NCI-H748 treated with DMSO at 0.1 percent for 48 hours (cell line): ENCODE data around the gene KIDINS220.

Experiments used
- DNase-seq: peaks from one replicate; lab custom pipeline; 2025; lab: John Stamatoyannopoulos, UW

Gene KIDINS220

DNA sequence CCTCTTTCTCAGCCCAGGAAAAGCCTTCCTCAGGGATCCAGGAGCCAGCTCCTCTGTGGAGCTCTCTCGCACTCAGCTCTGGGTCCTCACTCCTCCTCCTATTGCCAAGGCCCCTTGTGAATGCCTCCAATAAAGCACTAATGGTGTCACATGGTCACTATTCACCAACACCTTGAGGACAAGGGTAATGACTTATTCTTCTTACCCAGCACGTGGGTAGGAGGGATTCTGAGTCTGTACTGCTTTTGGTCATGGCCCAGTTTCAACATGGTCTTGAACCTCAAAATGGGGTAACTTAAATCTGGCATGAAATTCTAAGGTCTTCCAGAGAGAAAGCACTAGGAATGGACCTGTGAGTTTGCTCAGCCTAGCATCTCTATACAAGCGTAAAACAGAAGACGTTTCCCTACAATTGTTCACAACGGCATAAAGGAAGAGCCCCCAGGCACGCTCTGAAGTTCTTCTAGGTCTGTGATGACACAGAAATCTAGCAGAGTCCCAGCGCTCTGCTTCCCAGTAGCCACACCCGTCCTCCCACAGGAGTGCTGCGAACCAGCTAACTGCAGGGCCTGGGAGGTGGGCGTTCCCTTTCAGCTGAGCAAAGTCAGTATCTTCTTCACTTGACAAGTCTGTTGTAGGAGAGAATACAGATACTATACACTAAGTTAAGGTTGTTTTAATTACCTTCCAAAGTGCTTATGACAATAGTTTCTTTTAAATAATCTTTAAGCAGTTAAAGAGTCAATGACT, 14.6 kb upstream of the KIDINS220 start:
- DNase-seq, result no peak

DNA sequence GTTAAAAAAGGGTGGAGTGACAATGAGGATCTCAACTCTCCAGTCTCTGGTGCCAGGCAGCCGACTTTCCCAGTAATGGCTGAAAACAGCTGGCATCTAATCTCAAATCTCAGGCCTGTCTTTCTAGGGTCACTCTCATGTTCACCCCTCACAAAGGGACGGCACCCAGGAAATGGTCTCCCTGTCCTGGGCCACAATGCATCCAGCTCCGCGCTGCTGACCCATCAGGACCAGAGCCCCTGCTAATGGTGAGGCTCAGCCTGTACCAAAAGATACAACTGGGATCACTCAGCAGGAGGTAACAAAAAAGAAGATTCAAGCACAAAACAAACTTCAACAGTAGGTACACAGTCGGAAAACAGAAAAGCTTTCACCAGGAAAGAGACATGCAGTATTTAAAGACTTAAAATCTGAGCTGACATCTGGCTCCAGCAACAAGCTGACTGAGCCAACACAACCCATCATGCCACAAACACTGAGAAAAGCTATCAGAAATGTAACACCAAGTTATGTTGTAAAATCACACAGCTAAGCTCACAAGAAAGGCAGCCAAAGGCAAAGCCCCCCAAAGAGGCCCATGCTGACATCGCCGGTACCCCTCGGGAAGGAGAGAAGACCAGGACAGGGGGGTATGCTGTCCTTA, 13.6 kb upstream of the KIDINS220 start:
- no peak for DNase-seq

- DNase-seq, result no peak
Observed at GRCh38 chr2:8849327-8849726, 11.9 kb upstream of the KIDINS220 start.

GRCh38 chr2:8848328-8849100, 11.1 kb upstream of the KIDINS220 start:
- DNase-seq, result no peak

DNA sequence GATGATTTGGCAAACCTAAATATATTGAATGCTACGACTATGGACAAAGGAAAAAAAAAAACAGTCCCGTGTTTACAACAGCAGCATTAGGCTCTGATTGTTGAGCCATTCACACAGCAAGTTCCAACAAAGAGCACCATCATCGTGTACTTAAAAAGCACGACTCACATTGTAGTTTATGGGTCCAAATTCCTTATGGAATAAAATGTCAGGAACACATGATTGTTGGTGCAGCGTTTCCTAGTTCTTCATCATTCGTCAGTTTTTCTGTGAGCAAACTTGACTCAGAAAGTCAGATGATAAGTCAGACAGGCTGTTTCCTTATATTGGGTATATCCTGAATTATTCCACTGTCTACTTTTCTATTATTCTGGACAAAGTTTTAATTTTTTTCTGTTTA, 10.0 kb upstream of the KIDINS220 start:
- no peak for DNase-seq

DNA sequence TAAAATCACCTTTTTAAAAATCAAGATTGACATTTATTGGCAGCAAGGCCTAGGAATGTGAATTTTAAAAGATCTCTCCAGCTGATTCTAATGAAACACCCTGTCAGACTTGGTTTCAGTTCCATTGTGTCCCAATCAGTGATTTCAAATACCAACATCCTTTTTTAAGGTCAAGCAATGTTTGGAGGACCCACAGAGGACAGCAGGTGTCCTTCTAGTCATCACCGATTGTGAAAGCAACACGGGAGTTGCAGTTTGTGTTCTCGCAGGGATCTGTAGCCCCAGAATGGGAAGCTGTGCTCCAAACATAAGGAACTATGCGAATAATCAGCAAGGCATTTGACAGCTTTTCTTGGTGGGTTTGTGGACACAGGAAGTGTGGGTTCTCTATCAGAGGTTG, 4.5 kb upstream of the KIDINS220 start:
- no peak for DNase-seq

GRCh38 chr2:8840475-8841091, 3.2 kb upstream of the KIDINS220 start:
- no peak for DNase-seq

DNA sequence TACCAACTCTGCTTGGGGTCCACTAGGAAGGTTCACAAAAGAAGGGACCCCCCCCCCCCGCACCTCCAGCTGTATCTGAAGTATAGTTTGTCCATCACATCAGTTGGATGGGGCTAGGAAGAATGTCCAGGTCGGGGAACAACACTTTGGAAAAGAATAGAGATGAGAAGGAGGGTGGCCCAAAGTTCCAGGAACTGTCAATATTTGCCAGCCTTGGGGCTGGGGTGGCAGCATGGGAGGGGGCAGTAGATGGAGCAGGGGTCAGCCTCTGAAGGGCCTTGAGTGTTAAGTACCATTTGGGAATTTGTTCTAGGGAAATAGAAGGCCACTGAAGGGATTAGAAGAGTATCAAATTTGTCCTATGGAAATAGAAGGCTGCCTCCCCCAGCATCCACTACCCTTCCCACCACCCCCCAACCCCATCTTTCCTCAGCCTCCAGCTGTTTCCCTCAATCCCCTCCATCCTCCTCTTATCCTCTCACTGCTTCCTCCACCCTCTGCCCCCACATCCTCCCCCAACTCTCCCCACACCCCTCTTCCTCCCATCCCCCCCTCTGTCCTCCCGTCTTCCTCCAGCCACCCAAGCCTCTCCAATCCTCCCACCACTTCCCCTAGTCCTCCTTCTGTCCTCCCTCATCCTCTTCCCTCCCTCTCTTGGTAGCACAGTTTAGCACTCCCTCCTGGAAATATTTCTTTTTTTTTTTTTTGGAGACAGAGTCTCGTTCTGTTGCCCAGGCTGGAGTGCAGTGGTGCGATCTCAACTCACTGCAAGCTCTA, 2.0 kb upstream of the KIDINS220 start:
- no peak for DNase-seq

- no peak for DNase-seq
Observed at GRCh38 chr2:8837795-8838140, 355 bp upstream of the KIDINS220 start.

DNA sequence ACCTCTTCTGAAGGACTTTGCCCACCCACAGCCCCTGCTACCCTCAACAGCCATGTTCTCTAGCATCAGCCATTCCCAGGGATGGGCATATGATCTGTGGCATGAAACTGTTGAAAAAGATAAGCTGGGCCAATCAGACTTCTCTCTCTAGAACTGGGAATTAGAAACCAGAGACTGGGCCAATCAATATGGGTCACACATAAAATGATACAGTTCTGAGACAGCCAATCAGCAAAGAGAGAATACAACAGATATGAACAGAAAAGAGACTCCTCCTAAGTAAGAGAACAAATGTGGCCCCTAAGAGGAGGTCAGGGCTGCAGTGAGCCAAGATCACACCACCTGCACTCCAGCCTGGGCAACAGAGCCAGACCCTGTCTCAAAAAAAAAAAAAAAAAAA, 2.1 kb downstream of the KIDINS220 start:
- no peak for DNase-seq

GRCh38 chr2:8833853-8834252, 3.6 kb downstream of the KIDINS220 start:
- DNase-seq, result no peak

- no peak for DNase-seq
Observed at GRCh38 chr2:8831516-8831915, 5.9 kb downstream of the KIDINS220 start.

DNA sequence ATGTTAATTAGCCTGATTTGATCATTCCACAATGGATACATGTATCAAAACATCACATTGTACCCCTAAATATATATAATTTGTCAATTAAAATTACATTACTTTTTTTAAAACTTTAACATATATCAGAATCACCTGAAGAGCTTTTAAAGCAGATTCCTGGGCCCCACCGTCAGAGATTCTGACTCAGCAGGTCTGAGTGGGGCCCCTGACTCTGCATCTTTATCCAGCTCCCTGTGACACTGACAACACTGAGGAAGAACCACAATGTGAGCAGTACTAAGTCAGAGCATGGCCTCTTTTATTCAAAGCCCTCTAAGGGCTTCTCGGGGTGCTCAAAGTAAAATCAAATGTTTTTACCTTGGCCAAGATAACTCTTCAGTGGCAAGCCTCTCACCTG, 9.7 kb downstream of the KIDINS220 start:
- DNase-seq, result no peak

DNA sequence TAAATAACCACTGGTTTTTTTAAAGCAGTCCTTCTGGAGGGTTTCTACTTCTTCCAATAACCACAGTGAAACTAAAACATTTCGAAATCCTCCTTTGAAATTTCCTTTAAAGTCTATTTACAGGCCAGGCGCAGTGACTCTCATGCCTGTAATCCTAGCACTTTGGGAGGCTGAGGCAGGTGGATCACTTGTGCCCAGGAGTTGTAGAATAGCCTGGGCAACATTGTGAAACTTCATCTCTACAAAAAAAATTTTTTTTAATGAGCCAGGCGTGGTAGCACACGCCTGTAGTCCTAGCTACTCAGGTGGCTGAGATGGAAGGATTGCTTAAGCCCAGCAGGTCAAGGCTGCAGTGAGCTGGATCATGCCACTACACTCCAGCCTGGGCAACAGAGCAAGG, 15.2 kb downstream of the KIDINS220 start:
- no peak for DNase-seq

DNA sequence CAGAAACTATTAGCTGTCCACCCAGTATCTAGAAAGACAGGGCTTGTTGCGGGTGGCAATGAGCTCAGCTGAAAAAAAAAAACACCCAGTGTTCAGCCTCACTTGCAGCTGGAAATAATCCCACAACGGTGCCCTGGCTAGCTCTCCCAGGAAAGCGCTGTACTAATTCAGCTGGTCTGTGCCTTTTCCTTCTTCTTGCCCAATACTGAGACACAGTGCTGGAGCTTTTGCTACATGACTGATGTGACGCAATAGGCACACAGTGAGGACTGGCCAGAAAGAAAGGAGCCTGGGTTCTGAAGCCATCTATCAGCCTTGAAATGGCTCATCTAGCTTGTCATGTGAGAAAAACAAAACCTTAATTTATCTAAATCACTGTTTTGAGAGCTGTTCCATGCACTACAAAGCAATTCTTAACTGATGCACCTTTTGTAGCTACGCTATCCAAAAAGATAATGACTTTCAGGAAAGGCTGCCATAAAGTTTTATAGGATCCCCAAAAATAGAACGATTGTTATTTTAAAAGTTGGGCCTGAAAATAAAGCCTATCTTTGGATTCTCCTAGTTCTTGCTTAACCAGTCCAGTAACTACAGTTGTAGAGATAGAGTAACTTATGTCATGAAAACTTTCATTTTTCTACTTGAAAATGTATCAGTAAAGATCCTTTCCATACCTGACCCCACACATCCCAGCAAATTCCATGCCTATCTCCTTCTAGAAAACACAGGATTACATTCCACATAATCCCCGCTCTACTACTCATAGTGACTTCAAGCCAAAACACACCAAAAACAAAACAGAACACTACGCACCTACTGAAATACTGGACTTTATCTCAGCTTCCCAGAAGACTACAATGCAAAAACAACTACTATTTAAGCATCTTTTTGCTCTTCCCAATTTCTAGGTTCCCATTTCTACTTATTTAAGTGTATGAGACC, 15.9 kb downstream of the KIDINS220 start:
- DNase-seq, result no peak

- DNase-seq, result no peak
Observed at GRCh38 chr2:8819948-8820347, 17.5 kb downstream of the KIDINS220 start.

DNA sequence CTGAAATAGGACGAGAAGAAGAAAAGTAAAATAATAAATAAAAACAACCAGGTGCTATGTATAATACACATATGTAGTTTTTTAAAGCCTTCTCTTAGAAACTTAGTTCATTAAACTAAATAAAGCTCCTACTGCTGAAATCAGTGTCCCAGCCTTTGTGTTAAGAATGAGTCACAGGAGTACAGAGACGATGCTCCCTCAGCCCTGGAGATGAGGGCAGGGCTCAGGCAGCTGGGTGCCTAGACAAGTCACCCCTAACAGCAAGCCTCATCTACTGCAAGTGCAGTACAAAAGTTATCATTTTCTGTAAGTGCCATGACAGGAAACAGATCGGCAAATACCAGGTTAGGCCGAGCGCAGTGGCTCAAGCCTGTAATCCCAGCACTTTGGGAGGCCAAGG, 18.2 kb downstream of the KIDINS220 start:
- no peak for DNase-seq

DNA sequence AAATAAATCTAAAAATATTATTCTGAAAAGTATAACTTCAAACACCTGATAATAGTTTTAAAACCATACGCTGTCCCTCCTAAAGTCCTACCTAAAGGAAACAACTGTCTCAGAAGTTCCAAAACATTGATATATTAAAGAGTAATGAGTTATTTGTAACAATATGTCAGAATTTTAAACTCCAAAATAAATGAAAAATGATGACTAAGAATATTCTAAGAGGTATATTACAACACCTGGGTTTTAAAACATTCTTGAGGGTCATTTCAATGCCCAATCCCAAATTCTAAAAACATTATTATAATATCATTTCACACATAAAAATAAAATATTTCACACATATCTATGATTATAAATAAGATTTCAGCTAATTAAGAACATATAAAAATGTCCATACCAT, 20.2 kb downstream of the KIDINS220 start:
- no peak for DNase-seq

GRCh38 chr2:8806885-8807704, 30.3 kb downstream of the KIDINS220 start:
- no peak for DNase-seq
